GM12864 (cell line): ENCODE results near the gene CNTNAP5.

ENCODE experiments used
- DNase-seq: peaks from one replicate; pipeline ENCODE4 v3.0.0-alpha.2; 2011; ENCODE audit warnings: low read depth
- H3K4me3 ChIP-seq: 2 replicates; pipeline ENCODE4 v1.5.1; 2011; ENCODE audit warnings: mild to moderate bottlenecking, low read depth, low read length, control low read depth
- CTCF ChIP-seq: IDR thresholded peaks from 2 replicates; pipeline ENCODE4 v1.5.1; 2011; ENCODE audit warnings: low read depth, mild to moderate bottlenecking, moderate library complexity, low read length, control low read depth, inconsistent platforms; ENCODE audit errors: missing control alignments

The CNTNAP5 gene

GRCh38 chr2:124604940-124605339 lies 579.9 kb downstream of the CNTNAP5 start:
- H3K4me3 ChIP-seq = no peak overlapping the region
- no peak for DNase-seq
- TF ChIP-seq CTCF = no peak

DNA sequence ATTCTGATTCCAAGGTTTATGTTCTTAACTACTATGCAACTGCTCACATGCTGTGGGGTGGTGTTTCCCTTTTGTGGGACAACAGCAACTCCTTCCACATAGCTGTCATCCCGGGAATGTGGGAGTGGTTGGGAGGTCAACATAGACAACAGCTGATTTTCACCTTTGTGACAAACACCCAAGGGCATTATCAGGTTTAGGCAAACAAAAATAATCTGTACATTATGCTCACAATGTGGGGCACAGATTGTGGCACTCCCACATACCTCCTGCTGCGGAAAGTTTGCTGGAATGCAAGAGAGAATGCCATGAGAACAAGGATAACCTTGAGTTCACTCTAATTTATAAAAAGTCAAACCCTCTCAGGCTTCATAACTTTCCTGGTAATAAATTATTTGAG lies 582.6 kb downstream of the CNTNAP5 start:
- no peak for DNase-seq
- no peak for TF ChIP-seq CTCF
- H3K4me3 ChIP-seq = no peak overlapping the region

DNA sequence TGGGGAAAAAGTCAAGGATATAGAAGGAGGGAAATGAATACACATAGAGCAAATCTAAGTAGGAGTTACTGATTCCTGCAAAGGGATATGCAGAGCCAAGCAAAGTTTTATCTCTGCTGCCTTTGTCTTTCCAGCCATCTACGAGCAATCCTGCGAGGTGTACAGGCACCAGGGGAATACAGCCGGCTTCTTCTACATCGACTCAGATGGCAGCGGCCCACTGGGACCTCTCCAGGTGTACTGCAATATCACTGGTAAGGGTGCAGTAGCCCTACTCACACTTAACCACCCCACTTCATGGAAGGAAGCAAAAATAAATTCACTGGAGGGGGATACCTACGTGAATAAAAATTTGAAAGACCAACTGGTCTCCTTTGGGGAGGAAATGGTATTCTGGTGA lies 584.6 kb downstream of the CNTNAP5 start:
- H3K4me3 ChIP-seq = no peak overlapping the region
- DNase-seq = no peak
- TF ChIP-seq CTCF = no peak

GRCh38 chr2:124610141-124610540 lies 585.1 kb downstream of the CNTNAP5 start:
- no peak for TF ChIP-seq CTCF
- DNase-seq = no peak
- H3K4me3 ChIP-seq = no peak overlapping the region

GRCh38 chr2:124610866-124611265 lies 585.8 kb downstream of the CNTNAP5 start:
- no peak for TF ChIP-seq CTCF
- DNase-seq = no peak
- no peak overlapping the region for H3K4me3 ChIP-seq

DNA sequence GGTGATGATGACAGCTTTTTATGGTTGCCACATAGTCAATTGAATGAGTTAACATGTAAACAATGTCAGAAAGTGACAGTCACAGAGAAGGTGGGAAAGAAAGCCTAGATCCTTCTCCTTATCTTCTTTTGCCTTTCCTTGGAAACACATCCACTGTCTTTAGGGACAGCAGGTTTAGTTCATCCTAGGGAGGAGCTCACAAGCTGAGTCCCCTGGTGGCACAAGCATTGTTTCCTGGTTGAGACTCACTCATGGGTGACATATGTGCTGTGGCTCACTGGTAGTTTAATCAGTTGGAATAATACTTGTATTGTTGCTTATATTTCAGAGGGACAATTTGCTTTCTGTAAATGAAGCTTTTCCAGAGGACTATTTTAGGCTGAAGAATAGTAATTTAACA lies 598.5 kb downstream of the CNTNAP5 start:
- no peak for DNase-seq
- H3K4me3 ChIP-seq = no peak overlapping the region
- TF ChIP-seq CTCF = no peak

- no peak for DNase-seq
- H3K4me3 ChIP-seq = no peak overlapping the region
- TF ChIP-seq CTCF = no peak
Measured at GRCh38 chr2:124625561-124625960, 600.5 kb downstream of the CNTNAP5 start.
